Prostate gland (tissue), 2 donors: ENCODE results near the gene GRAMD2B. TPM values are rescaled to one million over a fixed set of nuclear protein-coding genes. Genes with fewer than 3 reads are reported as not detected.
A peak's percentile ranks its signal among the peaks of the same experiment; 100 is the strongest.

Source experiments
- DNase-seq: peaks from one replicate; pipeline ENCODE4 v3.0.0-alpha.2; 2019; ENCODE audit warnings: low spot score
- H3K27ac ChIP-seq, 2 donors: fragments of 200-600 bp; sonication (generic); 2 replicates each; pipeline ENCODE4 v1.5.1; 2017 to 2019
- H3K27me3 ChIP-seq: fragments of 200-600 bp; sonication (generic); replicated peaks from 2 replicates; pipeline ENCODE4 v1.5.1; 2019; ENCODE audit not compliant: insufficient read depth
- H3K36me3 ChIP-seq, 2 donors: fragments of 200-600 bp; sonication (generic); 1 replicate in 1 of 2; 2 replicates in 1 of 2; pipeline versions ENCODE4 v1.5.1 to v1.8.1; 2017 to 2019
- H3K4me1 ChIP-seq: fragments of 200-600 bp; sonication (generic); replicated peaks from 2 replicates; pipeline ENCODE4 v1.5.1; 2019
- H3K4me3 ChIP-seq, 2 donors: fragments of 200-600 bp; sonication (generic); 2 replicates each; pipeline ENCODE4 v1.5.1; 2017 to 2019
- H3K9me3 ChIP-seq: fragments of 200-600 bp; sonication (generic); 2 replicates; pipeline ENCODE4 v1.5.1; 2017
- CTCF ChIP-seq, 4 experiments: fragments of 200-600 bp in 2 of 4; fragments of 450-650 bp in 2 of 4; sonication (generic) in 2 of 4; IDR thresholded peaks; 1 replicate in 3 of 4; 2 replicates in 1 of 4; pipeline ENCODE4 v1.5.1; 2016 to 2019; ENCODE audit warnings: antibody characterized with exemption in 4 of 4, mild to moderate bottlenecking in 2 of 4, moderate library complexity in 2 of 4
- POLR2A ChIP-seq: fragments of 450-650 bp; IDR thresholded peaks from one replicate; pipeline ENCODE4 v1.6.1; 2016; ENCODE audit warnings: antibody characterized with exemption, mild to moderate bottlenecking
- POLR2AphosphoS5 ChIP-seq: sonication (generic); formaldehyde crosslinking; IDR thresholded peaks from one replicate; pipeline ENCODE4 v1.6.1; 2017; ENCODE audit warnings: antibody characterized with exemption
- WGBS: methylation state at CpG from one replicate; pipeline ENCODE4 v1.1.5; 2018; 5-methylcytosine and 5-hydroxymethylcytosine counted together
- intact Hi-C: fragments of 100-400 bp; cut with DNase I; formaldehyde crosslinking; loops from one replicate; pipeline ENCODE4 v1.14.2; 2022
- total RNA-seq, 2 donors: library from RNA; depleted of rRNA; stranded (reverse); fragments of >200 nt; gene quantifications; one replicate each; pipeline ENCODE4 v1.1.0, GENCODE V29; 2016

The GRAMD2B gene
- total RNA-seq, 2 donors from 2014 or later, result 32.1 to 34.4 TPM

- DNase-seq, result no peak
- Histone ChIP-seq H3K4me1 (no peaks in the 10 kb centered on the region), H3K36me3 (no peaks in the 10 kb centered on the region), H3K27ac (peak overlapping the region in 1 of 2 donors; percentile 30), H3K4me3 (no peak overlapping the region), H3K9me3 (no peaks in the 10 kb centered on the region), H3K27me3 (no peaks in the 10 kb centered on the region)
- intact Hi-C loops, result no loop called here
- TF ChIP-seq POLR2AphosphoS5, result no peak
- no peak for TF ChIP-seq CTCF (IDR thresholded peaks at IDR 0.05)
- TF ChIP-seq POLR2A, result no peak
- WGBS, result 79% methylated on average over 4 of the region's 4 CpGs
These were observed 37.2 kb downstream of the GRAMD2B start for GRCh38 chr5:126460459-126460858.

GRCh38 chr5:126460977-126461376 is 37.8 kb downstream of the GRAMD2B start:
- intact Hi-C loops, result no loop called here
- WGBS, result 94% methylated on average over 1 of the region's 1 CpG
- Histone ChIP-seq H3K4me1 (no peaks in the 10 kb centered on the region), H3K27me3 (no peaks in the 10 kb centered on the region), H3K9me3 (no peaks in the 10 kb centered on the region), H3K4me3 (no peak overlapping the region), H3K36me3 (no peaks in the 10 kb centered on the region), H3K27ac (peak overlapping the region in 1 of 2 donors; percentile 30)
- TF ChIP-seq POLR2AphosphoS5 (no peak), CTCF (IDR thresholded peaks at IDR 0.05) (no peak), POLR2A (peak; percentile 9)
- no peak for DNase-seq

- intact Hi-C loops, result no loop called here
- no peaks in the 10 kb centered on the region for H3K27me3 ChIP-seq
- no peak for TF ChIP-seq POLR2AphosphoS5
- TF ChIP-seq POLR2A, result no peak
- TF ChIP-seq CTCF (IDR thresholded peaks at IDR 0.05), result no peak
- 30% methylated on average over 1 of the region's 1 CpG for WGBS
- no peak for DNase-seq
- peak overlapping the region in 1 of 2 donors; percentile 30 for H3K27ac ChIP-seq
- no peak overlapping the region for H3K4me3 ChIP-seq
- H3K9me3 ChIP-seq, result no peaks in the 10 kb centered on the region
- no peaks in the 10 kb centered on the region for H3K4me1 ChIP-seq
- H3K36me3 ChIP-seq, result no peaks in the 10 kb centered on the region
These were observed 38.6 kb downstream of the GRAMD2B start for GRCh38 chr5:126461838-126462237.

- no peaks in the 10 kb centered on the region for H3K36me3 ChIP-seq
- TF ChIP-seq CTCF (IDR thresholded peaks at IDR 0.05) (no peak), POLR2A (no peak), POLR2AphosphoS5 (no peak)
- intact Hi-C loops, result no loop called here
- WGBS, result 39% methylated on average over 8 of the region's 8 CpGs
- no peak for DNase-seq
- H3K27me3 ChIP-seq, result no peaks in the 10 kb centered on the region
- no peaks in the 10 kb centered on the region for H3K9me3 ChIP-seq
- no peaks in the 10 kb centered on the region for H3K4me1 ChIP-seq
- peak overlapping the region in 1 of 2 donors; percentile 30 for H3K27ac ChIP-seq
- no peak overlapping the region for H3K4me3 ChIP-seq
These were observed 39.2 kb downstream of the GRAMD2B start for GRCh38 chr5:126462239-126463014.

GRCh38 chr5:126464016-126464415 is 40.8 kb downstream of the GRAMD2B start:
- Histone ChIP-seq H3K27me3 (no peaks in the 10 kb centered on the region), H3K4me3 (no peak overlapping the region), H3K4me1 (no peaks in the 10 kb centered on the region), H3K36me3 (no peaks in the 10 kb centered on the region), H3K9me3 (no peaks in the 10 kb centered on the region), H3K27ac (no peak overlapping the region)
- WGBS, result 88% methylated on average over 2 of the region's 2 CpGs
- no peak for DNase-seq
- intact Hi-C loops, result no loop called here
- TF ChIP-seq CTCF (IDR thresholded peaks at IDR 0.05), result no peak
- no peak for TF ChIP-seq POLR2AphosphoS5
- TF ChIP-seq POLR2A, result no peak
